GM23338 (cell line): Measurements from ENCODE around the gene ATP12A. TPM values are rescaled to one million over a fixed set of nuclear protein-coding genes. Genes with fewer than 3 reads are reported as not detected.

Experiments used
- ATAC-seq: fragments of 200-7000 bp; cut with Tn5 transposase; 3 replicates; pipeline ENCODE4 v1.9.1; 2020
- DNase-seq: peaks from one replicate; pipeline ENCODE4 v3.0.0-alpha.2; 2015; ENCODE audit warnings: low spot score
- H2AFZ ChIP-seq: fragments of 200-600 bp; sonication (generic); 2 replicates; pipeline ENCODE4 v1.8.0; 2016; ENCODE audit warnings: antibody characterized with exemption, mild to moderate bottlenecking, moderate library complexity
- H3F3A ChIP-seq: fragments of 200-600 bp; sonication (generic); replicated peaks from 2 replicates; pipeline ENCODE4 v1.8.0; 2017; ENCODE audit warnings: antibody characterized with exemption, mixed run types, low read depth
- H3K27ac ChIP-seq: fragments of 200-600 bp; sonication (generic); 2 replicates; pipeline ENCODE4 v1.6.1; 2016; ENCODE audit warnings: low read depth
- H3K27me3 ChIP-seq: fragments of 200-600 bp; sonication (generic); 2 replicates; pipeline ENCODE4 v1.8.0; 2016; ENCODE audit warnings: mild to moderate bottlenecking, mixed run types, moderate library complexity; ENCODE audit not compliant: insufficient read depth
- H3K36me3 ChIP-seq: fragments of 200-600 bp; sonication (generic); 2 replicates; pipeline ENCODE4 v1.8.0; 2016; ENCODE audit warnings: mild to moderate bottlenecking; ENCODE audit not compliant: insufficient read depth
- H3K4me1 ChIP-seq: fragments of 200-600 bp; sonication (generic); 2 replicates; pipeline ENCODE4 v1.8.0; 2016; ENCODE audit warnings: mild to moderate bottlenecking, moderate library complexity; ENCODE audit not compliant: insufficient read depth
- H3K4me2 ChIP-seq: fragments of 200-600 bp; sonication (generic); 2 replicates; pipeline ENCODE4 v1.7.1; 2017; ENCODE audit warnings: mixed run types
- H3K4me3 ChIP-seq: fragments of 200-600 bp; sonication (generic); 2 replicates; pipeline ENCODE4 v1.6.1; 2016; ENCODE audit warnings: mixed run types
- H3K79me2 ChIP-seq: fragments of 200-600 bp; sonication (generic); replicated peaks from 2 replicates; pipeline ENCODE4 v1.8.0; 2017; ENCODE audit warnings: mild to moderate bottlenecking; ENCODE audit not compliant: insufficient read depth
- H3K9me2 ChIP-seq: fragments of 200-600 bp; sonication (generic); 2 replicates; pipeline ENCODE4 v1.8.0; 2017; ENCODE audit not compliant: insufficient read depth
- H4K20me1 ChIP-seq: fragments of 200-600 bp; sonication (generic); replicated peaks from 2 replicates; pipeline ENCODE4 v1.8.0; 2017; ENCODE audit warnings: mild to moderate bottlenecking; ENCODE audit not compliant: insufficient read depth
- H3K27ac Mint-ChIP-seq: 2 replicates; pipeline ENCODE4 v1.8.0; 2020; ENCODE audit warnings: inconsistent platforms, mild to moderate bottlenecking, moderate library complexity, mixed read lengths
- H3K27me3 Mint-ChIP-seq: 3 replicates; pipeline ENCODE4 v1.8.0; 2022; ENCODE audit warnings: low read depth, mild to moderate bottlenecking, moderate library complexity, mixed read lengths, inconsistent platforms; ENCODE audit not compliant: insufficient read depth, poor library complexity
- H3K36me3 Mint-ChIP-seq: 3 replicates; pipeline ENCODE4 v1.8.0; 2021; ENCODE audit warnings: low read depth, mild to moderate bottlenecking, inconsistent platforms, moderate library complexity, mixed read lengths
- H3K4me1 Mint-ChIP-seq: 3 replicates; pipeline ENCODE4 v1.8.0; 2020; ENCODE audit warnings: mild to moderate bottlenecking, inconsistent platforms, mixed read lengths
- H3K4me3 Mint-ChIP-seq: 3 replicates; pipeline ENCODE4 v1.8.0; 2021; ENCODE audit warnings: moderate library complexity, mild to moderate bottlenecking, inconsistent platforms, mixed read lengths
- H3K9me3 Mint-ChIP-seq: 3 replicates; pipeline ENCODE4 v1.8.0; 2020; ENCODE audit warnings: moderate library complexity, mild to moderate bottlenecking, inconsistent platforms, mixed read lengths
- CREB1 ChIP-seq: fragments of 250-450 bp; sonication (Bioruptor Pico); IDR thresholded peaks from 2 replicates; pipeline ENCODE4 v1.5.0; 2020; ENCODE audit warnings: low read depth, mild to moderate bottlenecking, moderate library complexity
- ETS1 ChIP-seq: IDR thresholded peaks from 2 replicates; pipeline ENCODE4 v1.6.1; 2016; ENCODE audit warnings: antibody characterized with exemption
- EZH2phosphoT487 ChIP-seq: fragments of 200-600 bp; sonication (generic); IDR thresholded peaks from one replicate; pipeline ENCODE4 v1.8.1; 2018; ENCODE audit warnings: antibody characterized with exemption; ENCODE audit not compliant: unreplicated experiment
- JUNB ChIP-seq: IDR thresholded peaks from one replicate; pipeline ENCODE4 v1.6.1; 2016; ENCODE audit warnings: antibody characterized with exemption; ENCODE audit not compliant: unreplicated experiment
- POLR2AphosphoS5 ChIP-seq: IDR thresholded peaks from 2 replicates; pipeline ENCODE4 v1.6.1; 2016; ENCODE audit warnings: antibody characterized with exemption, low read depth
- REST ChIP-seq: IDR thresholded peaks from one replicate; pipeline ENCODE4 v1.6.1; 2018; ENCODE audit warnings: antibody characterized with exemption; ENCODE audit not compliant: unreplicated experiment
- ZNF114 ChIP-seq: fragments of 250-450 bp; sonication (Bioruptor Pico); IDR thresholded peaks from 2 replicates; pipeline ENCODE4 v1.5.0; 2020; ENCODE audit warnings: mild to moderate bottlenecking, moderate library complexity
- ZNF331 ChIP-seq: fragments of 250-450 bp; sonication (Bioruptor Pico); IDR thresholded peaks from 2 replicates; pipeline ENCODE4 v1.5.0; 2020; ENCODE audit warnings: low read depth, mild to moderate bottlenecking, moderate library complexity
- polyA plus RNA-seq: library from polyadenylated mRNA; unstranded; fragments of >200 nt; fragmentation: Nextera tagmentation; extraction: Ambion mirVana; gene quantifications from 2 replicates; pipeline ENCODE4 v1.2.1, GENCODE V29; 2016
- total RNA-seq: library from RNA; depleted of rRNA; stranded (reverse); fragments of >200 nt; shearing (Covaris generic); gene quantifications from 2 replicates; pipeline ENCODE4 v1.2.3, GENCODE V29; 2014
- TF ChIP-seq, protein P1 (sequence below): fragments of 250-450 bp; sonication (Bioruptor Pico); IDR thresholded peaks from 2 replicates; pipeline ENCODE4 v1.5.0; 2020; ENCODE audit warnings: mild to moderate bottlenecking, moderate library complexity

The ATP12A gene
- total and polyA plus RNA-seq, 2 experiments from 2014 or later = 0.40 to 1.0 TPM

DNA sequence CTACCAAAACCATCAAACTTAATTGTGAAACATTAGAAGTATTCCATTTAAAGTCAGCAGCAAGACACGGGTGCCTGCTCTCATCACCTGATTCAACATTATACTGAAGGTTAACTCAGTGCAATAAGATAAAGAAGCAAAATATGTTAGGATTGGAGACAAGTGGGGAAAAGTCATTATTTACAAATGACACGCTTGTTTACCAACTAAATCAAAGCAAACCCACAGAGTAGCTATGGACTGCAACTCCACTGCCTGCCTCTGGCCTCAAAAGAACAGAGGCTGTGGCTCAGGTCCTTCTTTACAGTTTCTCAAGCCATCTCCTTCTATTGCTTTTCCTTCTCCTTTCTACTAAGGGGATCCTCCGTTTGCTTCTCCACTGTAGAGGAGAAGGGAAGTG, 21.0 kb upstream of the ATP12A start:
- Mint-ChIP-seq H3K9me3 (no peaks in the 10 kb centered on the region), H3K27me3 (no peaks in the 10 kb centered on the region), H3K4me3 (no peak overlapping the region), H3K27ac (no peak overlapping the region), H3K4me1 (no peaks in the 10 kb centered on the region), H3K36me3 (no peaks in the 10 kb centered on the region)
- Histone ChIP-seq H2AFZ (0 out of 2 replicates have a peak overlapping the region, but pooled peaks have one; percentile 14), H3K4me3 (no peak overlapping the region), H3K4me2 (no peak overlapping the region), H4K20me1 (no peaks in the 10 kb centered on the region), H3K27me3 (no peaks in the 10 kb centered on the region), H3K27ac (no peak overlapping the region), H3K9me2 (no peaks in the 10 kb centered on the region), H3K4me1 (no peaks in the 10 kb centered on the region), H3K36me3 (no peaks in the 10 kb centered on the region), H3K79me2 (no peaks in the 10 kb centered on the region), H3F3A (no peaks in the 10 kb centered on the region)
- DNase-seq (no peak), ATAC-seq (no peak)
- TF ChIP-seq CREB1 (CRISPR knock-in tag) (no peak), ZNF331 (no peak), POLR2AphosphoS5 (no peak), JUNB (no peak), EZH2phosphoT487 (no peak), ZNF114 (CRISPR knock-in tag) (no peak), ETS1 (no peak)

GRCh38 chr13:24660023-24660741, 20.0 kb upstream of the ATP12A start:
- H3K4me2 ChIP-seq = no peak overlapping the region
- no peak for ATAC-seq
- H4K20me1 ChIP-seq = no peaks in the 10 kb centered on the region
- Mint-ChIP-seq H3K27me3 (no peaks in the 10 kb centered on the region), H3K36me3 (no peaks in the 10 kb centered on the region), H3K4me1 (no peaks in the 10 kb centered on the region), H3K27ac (no peak overlapping the region), H3K4me3 (no peak overlapping the region), H3K9me3 (no peaks in the 10 kb centered on the region)
- no peak overlapping the region for H2AFZ ChIP-seq
- no peaks in the 10 kb centered on the region for H3K9me2 ChIP-seq
- no peak for DNase-seq
- no peaks in the 10 kb centered on the region for H3K36me3 ChIP-seq
- H3K4me1 ChIP-seq = no peaks in the 10 kb centered on the region
- H3K79me2 ChIP-seq = no peaks in the 10 kb centered on the region
- H3K27ac ChIP-seq = no peak overlapping the region
- no peaks in the 10 kb centered on the region for H3F3A ChIP-seq
- H3K27me3 ChIP-seq = no peaks in the 10 kb centered on the region
- H3K4me3 ChIP-seq = no peak overlapping the region
- TF ChIP-seq, protein P1, sequence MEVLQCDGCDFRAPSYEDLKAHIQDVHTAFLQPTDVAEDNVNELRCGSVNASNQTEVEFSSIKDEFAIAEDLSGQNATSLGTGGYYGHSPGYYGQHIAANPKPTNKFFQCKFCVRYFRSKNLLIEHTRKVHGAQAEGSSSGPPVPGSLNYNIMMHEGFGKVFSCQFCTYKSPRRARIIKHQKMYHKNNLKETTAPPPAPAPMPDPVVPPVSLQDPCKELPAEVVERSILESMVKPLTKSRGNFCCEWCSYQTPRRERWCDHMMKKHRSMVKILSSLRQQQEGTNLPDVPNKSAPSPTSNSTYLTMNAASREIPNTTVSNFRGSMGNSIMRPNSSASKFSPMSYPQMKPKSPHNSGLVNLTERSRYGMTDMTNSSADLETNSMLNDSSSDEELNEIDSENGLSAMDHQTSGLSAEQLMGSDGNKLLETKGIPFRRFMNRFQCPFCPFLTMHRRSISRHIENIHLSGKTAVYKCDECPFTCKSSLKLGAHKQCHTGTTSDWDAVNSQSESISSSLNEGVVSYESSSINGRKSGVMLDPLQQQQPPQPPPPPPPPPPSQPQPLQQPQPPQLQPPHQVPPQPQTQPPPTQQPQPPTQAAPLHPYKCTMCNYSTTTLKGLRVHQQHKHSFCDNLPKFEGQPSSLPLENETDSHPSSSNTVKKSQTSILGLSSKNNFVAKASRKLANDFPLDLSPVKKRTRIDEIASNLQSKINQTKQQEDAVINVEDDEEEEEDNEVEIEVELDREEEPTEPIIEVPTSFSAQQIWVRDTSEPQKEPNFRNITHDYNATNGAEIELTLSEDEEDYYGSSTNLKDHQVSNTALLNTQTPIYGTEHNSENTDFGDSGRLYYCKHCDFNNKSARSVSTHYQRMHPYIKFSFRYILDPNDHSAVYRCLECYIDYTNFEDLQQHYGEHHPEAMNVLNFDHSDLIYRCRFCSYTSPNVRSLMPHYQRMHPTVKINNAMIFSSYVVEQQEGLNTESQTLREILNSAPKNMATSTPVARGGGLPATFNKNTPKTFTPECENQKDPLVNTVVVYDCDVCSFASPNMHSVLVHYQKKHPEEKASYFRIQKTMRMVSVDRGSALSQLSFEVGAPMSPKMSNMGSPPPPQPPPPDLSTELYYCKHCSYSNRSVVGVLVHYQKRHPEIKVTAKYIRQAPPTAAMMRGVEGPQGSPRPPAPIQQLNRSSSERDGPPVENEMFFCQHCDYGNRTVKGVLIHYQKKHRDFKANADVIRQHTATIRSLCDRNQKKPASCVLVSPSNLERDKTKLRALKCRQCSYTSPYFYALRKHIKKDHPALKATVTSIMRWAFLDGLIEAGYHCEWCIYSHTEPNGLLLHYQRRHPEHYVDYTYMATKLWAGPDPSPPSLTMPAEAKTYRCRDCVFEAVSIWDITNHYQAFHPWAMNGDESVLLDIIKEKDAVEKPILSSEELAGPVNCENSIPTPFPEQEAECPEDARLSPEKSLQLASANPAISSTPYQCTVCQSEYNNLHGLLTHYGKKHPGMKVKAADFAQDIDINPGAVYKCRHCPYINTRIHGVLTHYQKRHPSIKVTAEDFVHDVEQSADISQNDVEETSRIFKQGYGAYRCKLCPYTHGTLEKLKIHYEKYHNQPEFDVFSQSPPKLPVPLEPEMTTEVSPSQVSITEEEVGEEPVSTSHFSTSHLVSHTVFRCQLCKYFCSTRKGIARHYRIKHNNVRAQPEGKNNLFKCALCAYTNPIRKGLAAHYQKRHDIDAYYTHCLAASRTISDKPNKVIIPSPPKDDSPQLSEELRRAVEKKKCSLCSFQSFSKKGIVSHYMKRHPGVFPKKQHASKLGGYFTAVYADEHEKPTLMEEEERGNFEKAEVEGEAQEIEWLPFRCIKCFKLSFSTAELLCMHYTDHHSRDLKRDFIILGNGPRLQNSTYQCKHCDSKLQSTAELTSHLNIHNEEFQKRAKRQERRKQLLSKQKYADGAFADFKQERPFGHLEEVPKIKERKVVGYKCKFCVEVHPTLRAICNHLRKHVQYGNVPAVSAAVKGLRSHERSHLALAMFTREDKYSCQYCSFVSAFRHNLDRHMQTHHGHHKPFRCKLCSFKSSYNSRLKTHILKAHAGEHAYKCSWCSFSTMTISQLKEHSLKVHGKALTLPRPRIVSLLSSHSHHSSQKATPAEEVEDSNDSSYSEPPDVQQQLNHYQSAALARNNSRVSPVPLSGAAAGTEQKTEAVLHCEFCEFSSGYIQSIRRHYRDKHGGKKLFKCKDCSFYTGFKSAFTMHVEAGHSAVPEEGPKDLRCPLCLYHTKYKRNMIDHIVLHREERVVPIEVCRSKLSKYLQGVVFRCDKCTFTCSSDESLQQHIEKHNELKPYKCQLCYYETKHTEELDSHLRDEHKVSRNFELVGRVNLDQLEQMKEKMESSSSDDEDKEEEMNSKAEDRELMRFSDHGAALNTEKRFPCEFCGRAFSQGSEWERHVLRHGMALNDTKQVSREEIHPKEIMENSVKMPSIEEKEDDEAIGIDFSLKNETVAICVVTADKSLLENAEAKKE = no peak
- no peak for TF ChIP-seq POLR2AphosphoS5
- TF ChIP-seq REST = no peak
- TF ChIP-seq ZNF114 (CRISPR knock-in tag) = no peak
- no peak for TF ChIP-seq ETS1
- no peak for TF ChIP-seq CREB1 (CRISPR knock-in tag)
